ENCODE measurements around the gene TAF8. TPM values are rescaled to one million over a fixed set of nuclear protein-coding genes. Genes with fewer than 3 reads are reported as not detected.

The TAF8 gene
- polyA plus RNA-seq, 1 of the 3 experiments (the other 2 are of a cell fraction) = 27.8 TPM

DNA sequence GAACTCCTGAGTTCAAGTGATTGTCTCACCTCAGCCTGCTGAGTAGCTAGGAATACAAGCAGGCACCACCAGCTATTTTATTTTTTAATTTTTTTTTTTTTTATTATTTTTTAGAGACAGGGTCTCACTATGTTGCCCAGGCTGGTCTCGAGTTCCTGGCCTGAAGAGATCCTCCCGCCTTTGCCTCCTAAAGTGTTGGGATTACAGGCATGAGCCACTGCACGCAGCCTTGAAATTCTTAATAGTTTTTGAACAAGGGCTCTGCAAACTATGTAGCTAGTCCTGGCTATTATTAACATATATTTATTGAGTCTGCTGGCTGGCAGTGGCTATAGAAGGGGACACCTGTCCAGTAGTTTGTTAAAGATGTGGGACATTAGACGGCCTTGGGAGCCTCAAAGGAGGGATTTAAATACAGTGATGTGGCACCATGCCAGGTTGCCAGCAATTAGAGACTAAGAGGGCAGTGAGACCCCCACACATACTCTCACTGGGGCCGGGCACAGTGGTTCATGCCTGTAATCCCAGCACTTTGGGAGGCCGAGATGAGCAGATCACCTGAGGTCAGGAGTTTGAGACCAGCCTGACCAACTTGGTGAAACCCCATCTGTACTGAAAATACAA is 21.1 kb upstream of the TAF8 start (continued):
- TF ChIP-seq GATA2 (CRISPR knock-in tag; IDR thresholded peaks at IDR 0.05) = no peak

DNA sequence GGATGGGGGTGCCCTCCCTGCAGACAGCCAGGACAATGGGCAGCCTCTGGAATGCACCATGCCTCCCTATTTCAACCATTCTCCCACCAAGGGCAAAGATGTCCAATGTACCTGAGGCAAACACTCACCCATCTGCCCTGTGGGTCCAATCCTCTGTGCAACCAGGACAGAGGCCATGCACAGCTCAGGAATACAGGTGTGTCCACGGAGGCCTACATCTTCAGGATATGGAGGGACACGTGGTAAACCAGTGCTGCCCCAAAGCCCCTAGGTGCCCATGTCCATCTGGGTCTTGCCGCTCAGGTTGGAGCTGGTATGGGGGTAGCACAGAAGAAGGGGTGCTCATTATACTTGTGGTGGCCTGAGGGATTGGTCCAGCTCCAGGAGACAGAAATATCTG is 20.4 kb upstream of the TAF8 start:
- no peak overlapping the region for H3K4me2 ChIP-seq
- 100% methylated on average over 2 of the region's 3 CpGs for WGBS (ENCODE audit: low lambda C conversion rate)
- ChIA-PET POLR2A (no interaction called here), CTCF (interaction anchor here (1.5 to 3.3 kb wide), 2 partner anchors 13 to 89 kb away, joined by 4 to 17 read pairs; partner anchors contain the start of gene CCND3)
- no peak overlapping the region for H2AFZ ChIP-seq (ENCODE audit: low read depth)
- H4K20me1 ChIP-seq (ENCODE audit: insufficient read depth) = no peaks in the 10 kb centered on the region
- H3K27me3 ChIP-seq (ENCODE audit: insufficient read depth) = no peaks in the 10 kb centered on the region
- H3K4me1 ChIP-seq (ENCODE audit: control insufficient read depth in 1 of 2, insufficient read depth in 2 of 2, low read depth in 1 of 2, low read length in 1 of 2) = peaks cover 6 to 12% of the 10 kb centered on the region in 2 experiments; a peak in 3 of 4 replicates
- no peaks in the 10 kb centered on the region for H3F3A ChIP-seq (replicated peaks; ENCODE audit: insufficient read depth)
- no peak overlapping the region for H3K4me3 ChIP-seq (ENCODE audit: low read depth in 2 of 2, low read length in 1 of 2)
- no peak overlapping the region for H3K9ac ChIP-seq
- H3K27ac ChIP-seq (ENCODE audit: low read depth in 2 of 2, low read length in 1 of 2) = no peak overlapping the region; a peak in 1 of 4 replicates
- DNase-seq = no peak
- TF ChIP-seq SMC3 (IDR thresholded peaks at IDR 0.05; ENCODE audit: low read depth, low read length) (no peak), EP300 (IDR thresholded peaks at IDR 0.05; ENCODE audit: borderline replicate concordance in 1 of 2, low read depth in 1 of 2, low read length in 1 of 2) (no peak), GABPA (IDR thresholded peaks at IDR 0.05; ENCODE audit: low read depth) (no peak), GATA2 (CRISPR knock-in tag; IDR thresholded peaks at IDR 0.05) (no peak), RFX5 (IDR thresholded peaks at IDR 0.05; ENCODE audit: low read length) (no peak), RAD21 (IDR thresholded peaks at IDR 0.05; ENCODE audit: low read length) (no peak), RXRA (IDR thresholded peaks at IDR 0.05; ENCODE audit: borderline replicate concordance, low read depth) (no peak)
- TF ChIP-seq, protein P1, sequence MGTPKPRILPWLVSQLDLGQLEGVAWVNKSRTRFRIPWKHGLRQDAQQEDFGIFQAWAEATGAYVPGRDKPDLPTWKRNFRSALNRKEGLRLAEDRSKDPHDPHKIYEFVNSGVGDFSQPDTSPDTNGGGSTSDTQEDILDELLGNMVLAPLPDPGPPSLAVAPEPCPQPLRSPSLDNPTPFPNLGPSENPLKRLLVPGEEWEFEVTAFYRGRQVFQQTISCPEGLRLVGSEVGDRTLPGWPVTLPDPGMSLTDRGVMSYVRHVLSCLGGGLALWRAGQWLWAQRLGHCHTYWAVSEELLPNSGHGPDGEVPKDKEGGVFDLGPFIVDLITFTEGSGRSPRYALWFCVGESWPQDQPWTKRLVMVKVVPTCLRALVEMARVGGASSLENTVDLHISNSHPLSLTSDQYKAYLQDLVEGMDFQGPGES (IDR thresholded peaks at IDR 0.05; ENCODE audit: low read depth, low read length) = no peak
- no peaks in the 10 kb centered on the region for H3K9me3 ChIP-seq
- no peaks in the 10 kb centered on the region for H3K9me2 ChIP-seq
- no peaks in the 10 kb centered on the region for H3K36me3 ChIP-seq (replicated peaks in 1 of 2; ENCODE audit: control insufficient read depth in 1 of 2, insufficient read depth in 2 of 2, low read length in 1 of 2)
- no peaks in the 10 kb centered on the region for H3K79me2 ChIP-seq (ENCODE audit: insufficient read depth)

DNA sequence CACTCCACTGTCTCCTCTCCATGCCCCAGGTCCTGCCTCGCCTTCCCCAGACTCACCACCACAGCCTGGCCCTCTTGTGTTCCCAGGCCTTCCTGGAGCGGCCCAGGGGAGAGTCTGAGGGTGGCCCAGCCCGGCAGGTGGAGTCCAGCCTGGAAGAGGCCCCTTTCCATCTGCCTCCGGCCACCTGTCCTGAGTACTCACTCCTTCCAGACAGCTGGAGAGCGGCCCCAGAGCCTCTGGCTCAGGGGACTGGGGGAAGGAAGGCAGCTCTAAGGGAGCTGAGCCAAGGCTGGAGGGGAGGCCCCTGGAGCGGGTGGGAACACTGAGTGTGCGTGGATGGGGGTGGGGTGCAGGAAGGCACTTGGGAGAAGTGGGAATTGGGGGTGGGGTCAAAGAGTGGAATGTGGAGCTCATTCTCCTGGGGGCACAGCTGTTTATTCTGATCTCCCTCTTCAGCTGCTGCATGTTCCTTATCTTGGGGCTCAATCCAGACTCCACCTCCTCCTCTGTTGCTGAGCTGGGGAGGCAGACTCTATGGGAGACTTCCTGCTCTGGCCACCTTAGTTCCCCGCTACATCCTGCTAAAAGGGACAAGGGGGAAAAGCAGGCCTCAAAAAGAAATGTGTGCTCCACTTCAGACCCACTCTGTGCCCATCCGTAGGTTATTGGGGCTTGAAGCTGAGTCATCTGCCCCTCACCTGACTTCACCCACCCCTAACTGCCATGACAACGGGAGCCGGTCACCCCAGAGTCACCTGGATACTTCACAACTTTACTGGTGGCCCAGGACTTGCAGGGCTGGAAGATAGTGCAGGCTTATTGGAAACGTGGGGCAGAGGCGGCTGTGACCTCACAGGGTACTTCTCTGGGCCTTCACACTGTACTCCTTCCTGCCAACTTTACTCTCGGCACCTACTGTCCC is 19.5 kb upstream of the TAF8 start:
- H3F3A ChIP-seq (replicated peaks; ENCODE audit: insufficient read depth) = no peaks in the 10 kb centered on the region

More for the DNA sequence above, 19.5 kb upstream of the TAF8 start:
- Histone ChIP-seq H3K9me3 (no peaks in the 10 kb centered on the region), H3K36me3 (replicated peaks in 1 of 2; ENCODE audit: control insufficient read depth in 1 of 2, insufficient read depth in 2 of 2, low read length in 1 of 2) (no peaks in the 10 kb centered on the region), H3K9me2 (no peaks in the 10 kb centered on the region), H3K79me2 (ENCODE audit: insufficient read depth) (no peaks in the 10 kb centered on the region), H2AFZ (ENCODE audit: low read depth) (no peak overlapping the region), H4K20me1 (ENCODE audit: insufficient read depth) (no peaks in the 10 kb centered on the region), H3K27me3 (ENCODE audit: insufficient read depth) (no peaks in the 10 kb centered on the region), H3K4me3 (ENCODE audit: low read depth in 2 of 2, low read length in 1 of 2) (no peak overlapping the region), H3K27ac (ENCODE audit: low read depth in 2 of 2, low read length in 1 of 2) (peak overlapping the region in 1 of 2 experiments; percentile 58; a peak in 1 of 4 replicates), H3K9ac (no peak overlapping the region), H3K4me1 (ENCODE audit: control insufficient read depth in 1 of 2, insufficient read depth in 2 of 2, low read depth in 1 of 2, low read length in 1 of 2) (peaks cover 6 to 12% of the 10 kb centered on the region in 2 experiments; a peak in 3 of 4 replicates), H3K4me2 (no peak overlapping the region)
- no peak for TF ChIP-seq FOXJ3 (CRISPR knock-in tag; IDR thresholded peaks at IDR 0.05)
- TF ChIP-seq EP300 (IDR thresholded peaks at IDR 0.05; ENCODE audit: borderline replicate concordance in 1 of 2, low read depth in 1 of 2, low read length in 1 of 2) = peak in 1 of 2 experiments; percentile 49; a peak in 1 of 4 replicates
- TF ChIP-seq GATA2 (CRISPR knock-in tag; IDR thresholded peaks at IDR 0.05) = 0 out of 2 replicates have a peak, but pooled peaks have one; percentile 39
- WGBS (ENCODE audit: low lambda C conversion rate) = 85% methylated on average over 9 of the region's 14 CpGs
- ChIA-PET POLR2A (no interaction called here), CTCF (interaction anchor here (1.1 to 3.3 kb wide), 5 partner anchors 12 to 243 kb away, joined by 3 to 17 read pairs (median 4); partner anchors contain the start of genes CCND3 and TOMM6)
- peak; percentile 56 for DNase-seq

Measured in SK-N-SH (cell line).